CD4-positive, alpha-beta T cell (primary cell): ENCODE results near the gene SLC19A1. TPM values are rescaled to one million over a fixed set of nuclear protein-coding genes. Genes with fewer than 3 reads are reported as not detected.

Source experiments
- ATAC-seq: fragments of 200-7000 bp; cut with Tn5 transposase; one replicate; pipeline ENCODE4 v1.10.0; 2022; ENCODE audit warnings: mild to moderate bottlenecking; ENCODE audit not compliant: poor library complexity
- CTCF ChIA-PET: fragments of 350-600 bp; sonication (Branson Sonifier 250); formaldehyde crosslinking; loops from one replicate; lab custom pipeline; 2021; ENCODE audit warnings: antibody characterized with exemption, inconsistent platforms; lab: Charles Lee
- POLR2A ChIA-PET: fragments of 350-600 bp; sonication (Branson Sonifier 250); formaldehyde crosslinking; loops from one replicate; lab custom pipeline; 2021; ENCODE audit warnings: antibody characterized with exemption, inconsistent platforms; lab: Charles Lee
- DNase-seq, 14 experiments: peaks; one replicate each; pipeline ENCODE4 v3.0.0-alpha.2; 2013 to 2020; ENCODE audit warnings: mixed read lengths in 2 of 14
- H3K27ac ChIP-seq, 2 donors: one replicate each; pipeline versions ENCODE4 v1.5.1 to v1.7.0; 2013; ENCODE audit warnings: low read length in 2 of 2, low read depth in 1 of 2, mild to moderate bottlenecking in 1 of 2
- H3K27me3 ChIP-seq, 2 experiments: 1 replicate in 1 of 2; 2 replicates in 1 of 2; pipeline versions ENCODE4 v1.6.1 to v1.7.0; 2013; ENCODE audit warnings: low read length in 2 of 2, control low read depth in 1 of 2, mild to moderate bottlenecking in 1 of 2, moderate library complexity in 1 of 2; ENCODE audit not compliant: insufficient read depth in 2 of 2, control insufficient read depth in 1 of 2
- H3K36me3 ChIP-seq: one replicate; pipeline ENCODE4 v1.6.1; 2013; ENCODE audit warnings: low read length, control low read depth; ENCODE audit not compliant: insufficient read depth
- H3K4me1 ChIP-seq: one replicate; pipeline ENCODE4 v1.6.1; 2013; ENCODE audit warnings: low read length, control low read depth; ENCODE audit not compliant: insufficient read depth
- H3K4me3 ChIP-seq: one replicate; pipeline ENCODE4 v1.5.1; 2013; ENCODE audit warnings: mild to moderate bottlenecking, low read length, moderate library complexity
- H3K9me3 ChIP-seq, 2 experiments: 1 replicate in 1 of 2; 2 replicates in 1 of 2; pipeline versions ENCODE4 v1.6.1 to v1.7.0; 2013; ENCODE audit warnings: low read length in 2 of 2, mild to moderate bottlenecking in 2 of 2, control low read depth in 1 of 2, moderate library complexity in 1 of 2; ENCODE audit not compliant: control insufficient read depth in 1 of 2, insufficient read depth in 1 of 2
- H3K27ac Mint-ChIP-seq: one replicate; pipeline ENCODE4 v1.8.0; 2020; ENCODE audit warnings: mixed read lengths
- H3K27me3 Mint-ChIP-seq: one replicate; pipeline ENCODE4 v1.8.0; 2021; ENCODE audit warnings: mixed read lengths
- H3K36me3 Mint-ChIP-seq: one replicate; pipeline ENCODE4 v1.8.0; 2021; ENCODE audit warnings: low read depth, mixed read lengths
- H3K4me1 Mint-ChIP-seq: one replicate; pipeline ENCODE4 v1.8.0; 2021; ENCODE audit warnings: low read depth, mixed read lengths
- H3K4me3 Mint-ChIP-seq: one replicate; pipeline ENCODE4 v1.8.0; 2020; ENCODE audit warnings: mild to moderate bottlenecking, mixed read lengths
- H3K9me3 Mint-ChIP-seq: one replicate; pipeline ENCODE4 v1.8.0; 2020; ENCODE audit warnings: mixed read lengths
- intact Hi-C, 2 experiments: fragments of 100-400 bp; cut with DNase I in 1 of 2; cut with micrococcal nuclease in 1 of 2; formaldehyde crosslinking; loops; one replicate each; pipeline versions ENCODE4 v1.15.1 to v1.9.0; 2023 to 2025; cut with DNase I, micrococcal nuclease
- total RNA-seq, 174 experiments: library from RNA in 2 of 174; stranded (reverse) in 2 of 174; gene quantifications; one replicate each; pipeline ENCODE4 v1.2.3 and lab custom pipeline; 2021 to 2026
- TF ChIP-seq, protein P1 (sequence below): fragments of 200-600 bp; IDR thresholded peaks from one replicate; pipeline ENCODE4 v1.8.0; 2022; ENCODE audit warnings: antibody characterized with exemption, mild to moderate bottlenecking

The SLC19A1 gene
- total RNA-seq, 2 experiments from 2014 or later, result 11.5 to 12.0 TPM

GRCh38 chr21:45573452-45574035 is 31.3 kb upstream of the SLC19A1 start:
- intact Hi-C loops, result no loop called here
- ATAC-seq, result no peak
- POLR2A ChIA-PET, result no interaction called here

GRCh38 chr21:45572783-45573451 is 30.7 kb upstream of the SLC19A1 start:
- Mint-ChIP-seq H3K9me3 (no peaks in the 10 kb centered on the region), H3K4me1 (no peaks in the 10 kb centered on the region), H3K36me3 (no peaks in the 10 kb centered on the region), H3K4me3 (no peak overlapping the region), H3K27me3 (no peaks in the 10 kb centered on the region), H3K27ac (no peak overlapping the region)
- Histone ChIP-seq H3K27me3 (no peaks in the 10 kb centered on the region), H3K36me3 (no peaks in the 10 kb centered on the region), H3K27ac (no peak overlapping the region), H3K9me3 (no peaks in the 10 kb centered on the region), H3K4me3 (no peak overlapping the region), H3K4me1 (no peaks in the 10 kb centered on the region)
- DNase-seq, result no peak
- TF ChIP-seq, protein P1, sequence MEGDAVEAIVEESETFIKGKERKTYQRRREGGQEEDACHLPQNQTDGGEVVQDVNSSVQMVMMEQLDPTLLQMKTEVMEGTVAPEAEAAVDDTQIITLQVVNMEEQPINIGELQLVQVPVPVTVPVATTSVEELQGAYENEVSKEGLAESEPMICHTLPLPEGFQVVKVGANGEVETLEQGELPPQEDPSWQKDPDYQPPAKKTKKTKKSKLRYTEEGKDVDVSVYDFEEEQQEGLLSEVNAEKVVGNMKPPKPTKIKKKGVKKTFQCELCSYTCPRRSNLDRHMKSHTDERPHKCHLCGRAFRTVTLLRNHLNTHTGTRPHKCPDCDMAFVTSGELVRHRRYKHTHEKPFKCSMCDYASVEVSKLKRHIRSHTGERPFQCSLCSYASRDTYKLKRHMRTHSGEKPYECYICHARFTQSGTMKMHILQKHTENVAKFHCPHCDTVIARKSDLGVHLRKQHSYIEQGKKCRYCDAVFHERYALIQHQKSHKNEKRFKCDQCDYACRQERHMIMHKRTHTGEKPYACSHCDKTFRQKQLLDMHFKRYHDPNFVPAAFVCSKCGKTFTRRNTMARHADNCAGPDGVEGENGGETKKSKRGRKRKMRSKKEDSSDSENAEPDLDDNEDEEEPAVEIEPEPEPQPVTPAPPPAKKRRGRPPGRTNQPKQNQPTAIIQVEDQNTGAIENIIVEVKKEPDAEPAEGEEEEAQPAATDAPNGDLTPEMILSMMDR, result no peak
- intact Hi-C loops, result no loop called here
- ATAC-seq, result no peak
- ChIA-PET CTCF (no interaction called here), POLR2A (no interaction called here)

More at GRCh38 chr21:45573452-45574035, 31.3 kb upstream of the SLC19A1 start:
- Histone ChIP-seq H3K9me3 (no peaks in the 10 kb centered on the region), H3K27me3 (no peaks in the 10 kb centered on the region), H3K4me3 (no peak overlapping the region), H3K36me3 (no peaks in the 10 kb centered on the region), H3K4me1 (no peaks in the 10 kb centered on the region), H3K27ac (no peak overlapping the region)
- Mint-ChIP-seq H3K9me3 (no peaks in the 10 kb centered on the region), H3K27ac (no peak overlapping the region), H3K4me3 (no peak overlapping the region), H3K27me3 (no peaks in the 10 kb centered on the region), H3K4me1 (no peaks in the 10 kb centered on the region), H3K36me3 (no peaks in the 10 kb centered on the region)
- DNase-seq, result no peak
- TF ChIP-seq, protein P1, result no peak
- CTCF ChIA-PET, result no interaction called here

GRCh38 chr21:45572231-45572630 is 30.0 kb upstream of the SLC19A1 start:
- ChIA-PET CTCF (no interaction called here), POLR2A (no interaction called here)
- intact Hi-C loops, result no loop called here
- no peak overlapping the region for H3K4me3 Mint-ChIP-seq
- Histone ChIP-seq H3K36me3 (no peaks in the 10 kb centered on the region), H3K27me3 (no peaks in the 10 kb centered on the region), H3K9me3 (no peaks in the 10 kb centered on the region), H3K4me3 (no peak overlapping the region), H3K27ac (no peak overlapping the region), H3K4me1 (no peaks in the 10 kb centered on the region)
- H3K27me3 Mint-ChIP-seq, result no peaks in the 10 kb centered on the region
- H3K36me3 Mint-ChIP-seq, result no peaks in the 10 kb centered on the region
- no peaks in the 10 kb centered on the region for H3K9me3 Mint-ChIP-seq
- ATAC-seq (no peak), DNase-seq (no peak)
- no peak overlapping the region for H3K27ac Mint-ChIP-seq
- H3K4me1 Mint-ChIP-seq, result no peaks in the 10 kb centered on the region
- TF ChIP-seq, protein P1, result no peak
